IMR-90 (cell line): ENCODE measurements around the gene GPR33. TPM values are rescaled to one million over a fixed set of nuclear protein-coding genes. Genes with fewer than 3 reads are reported as not detected.
"Not testable (repeated sequence)": the region's sequence is repeated elsewhere in the genome, so short reads cannot be mapped to it uniquely, and the experiment has no call there.

Experiments
- ATAC-seq: fragments of 200-7000 bp; cut with Tn5 transposase; 2 replicates; pipeline ENCODE4 v1.9.1; 2020; ENCODE audit warnings: low read depth, mild to moderate bottlenecking, moderate library complexity
- BruUV-seq: library from RNA; stranded (reverse); fragments of 400-500 nt; replicated peaks from 2 replicates; lab custom pipeline; 2021; lab: Mats Ljungman, UMichigan
- CTCF ChIA-PET: fragments of 300-600 bp; formaldehyde crosslinking; extraction: SDS; loops from one replicate; lab custom pipeline; 2021; ENCODE audit warnings: antibody characterized with exemption; lab: Yijun Ruan, JAX
- POLR2A ChIA-PET: fragments of 300-600 bp; sonication (Branson Sonifier 250); formaldehyde crosslinking; loops from one replicate; lab custom pipeline; 2022; ENCODE audit warnings: antibody characterized with exemption; ENCODE audit not compliant: unreplicated experiment; lab: Charles Lee
- DNase-seq: peaks from one replicate; pipeline ENCODE4 v3.0.0; 2013
- H2AFZ ChIP-seq: replicated peaks from 2 replicates; pipeline ENCODE3; 2013; ENCODE audit warnings: low read length, mild to moderate bottlenecking; ENCODE audit not compliant: poor library complexity
- H2AK5ac ChIP-seq: 2 replicates; pipeline ENCODE4 v1.6.1; 2013; ENCODE audit warnings: low read depth, low read length, inconsistent platforms
- H2AK9ac ChIP-seq: replicated peaks from 2 replicates; pipeline ENCODE3; 2013; ENCODE audit warnings: mild to moderate bottlenecking, low read depth, low read length, moderate library complexity; ENCODE audit not compliant: poor library complexity
- H2BK120ac ChIP-seq: 2 replicates; pipeline ENCODE4 v1.6.1; 2013; ENCODE audit warnings: low read depth, low read length, inconsistent platforms
- H2BK15ac ChIP-seq: 3 replicates; pipeline ENCODE4 v1.6.1; 2013; ENCODE audit warnings: low read depth, low read length, inconsistent platforms
- H2BK20ac ChIP-seq: 2 replicates; pipeline ENCODE4 v1.6.1; 2013; ENCODE audit warnings: low read depth, mild to moderate bottlenecking, inconsistent platforms, low read length, moderate library complexity
- H2BK5ac ChIP-seq: 2 replicates; pipeline ENCODE4 v1.6.1; 2013; ENCODE audit warnings: mild to moderate bottlenecking, low read depth, low read length, inconsistent platforms; ENCODE audit not compliant: poor library complexity, severe bottlenecking
- H3K14ac ChIP-seq: replicated peaks from 2 replicates; pipeline ENCODE4 v1.6.1; 2013; ENCODE audit warnings: low read depth, low read length, inconsistent platforms
- H3K18ac ChIP-seq: 2 replicates; pipeline ENCODE4 v1.6.1; 2013; ENCODE audit warnings: low read depth, low read length, control low read depth
- H3K23ac ChIP-seq: 2 replicates; pipeline ENCODE4 v1.6.1; 2013; ENCODE audit warnings: low read depth, low read length, inconsistent platforms
- H3K27ac ChIP-seq: 2 replicates; pipeline ENCODE4 v1.5.1; 2013; ENCODE audit warnings: mild to moderate bottlenecking, control low read depth, low read length; ENCODE audit not compliant: insufficient read depth
- H3K27me3 ChIP-seq: 2 replicates; pipeline ENCODE4 v1.6.1; 2013; ENCODE audit warnings: low read length; ENCODE audit not compliant: control insufficient read depth, insufficient read depth
- H3K36me3 ChIP-seq: 2 replicates; pipeline ENCODE4 v1.6.1; 2013; ENCODE audit warnings: low read length, mixed read lengths; ENCODE audit not compliant: control insufficient read depth, insufficient read depth
- H3K4ac ChIP-seq: 2 replicates; pipeline ENCODE4 v1.6.1; 2013; ENCODE audit warnings: low read depth, low read length, inconsistent platforms
- H3K4me1 ChIP-seq: 2 replicates; pipeline ENCODE4 v1.6.1; 2013; ENCODE audit warnings: low read length, mixed read lengths; ENCODE audit not compliant: control insufficient read depth, insufficient read depth
- H3K4me2 ChIP-seq: 2 replicates; pipeline ENCODE4 v1.6.1; 2013; ENCODE audit warnings: low read depth, mild to moderate bottlenecking, control low read depth, low read length, moderate library complexity
- H3K4me3 ChIP-seq: 2 replicates; pipeline ENCODE4 v1.5.1; 2013; ENCODE audit warnings: low read depth, mild to moderate bottlenecking, control low read depth, low read length, moderate library complexity; ENCODE audit not compliant: insufficient read depth
- H3K56ac ChIP-seq: 2 replicates; pipeline ENCODE4 v1.6.1; 2013; ENCODE audit warnings: low read length, inconsistent platforms; ENCODE audit not compliant: insufficient read depth; ENCODE audit errors: extremely low read depth
- H3K79me1 ChIP-seq, 2 experiments: 2 replicates each; pipeline ENCODE4 v1.6.1; 2013; ENCODE audit warnings: low read length in 2 of 2, inconsistent platforms in 1 of 2, low read depth in 1 of 2
- H3K9ac ChIP-seq: 2 replicates; pipeline ENCODE4 v1.6.1; 2013; ENCODE audit warnings: low read depth, low read length, control low read depth
- H3K9me1 ChIP-seq: 2 replicates; pipeline ENCODE4 v1.6.1; 2013; ENCODE audit warnings: low read length, inconsistent platforms; ENCODE audit not compliant: insufficient read depth
- H3K9me3 ChIP-seq: 2 replicates; pipeline ENCODE4 v1.6.1; 2013; ENCODE audit warnings: low read length; ENCODE audit not compliant: control insufficient read depth, insufficient read depth
- H4K20me1 ChIP-seq: 2 replicates; pipeline ENCODE4 v1.6.1; 2013; ENCODE audit warnings: low read length, inconsistent platforms; ENCODE audit not compliant: insufficient read depth
- H4K5ac ChIP-seq: 2 replicates; pipeline ENCODE4 v1.6.1; 2013; ENCODE audit warnings: mild to moderate bottlenecking, low read depth, low read length, control low read depth
- H4K8ac ChIP-seq, 2 experiments: 2 replicates each; pipeline ENCODE4 v1.6.1; 2013; ENCODE audit warnings: low read depth in 2 of 2, low read length in 2 of 2, control low read depth in 1 of 2, inconsistent platforms in 1 of 2
- H4K91ac ChIP-seq: 2 replicates; pipeline ENCODE4 v1.6.1; 2013; ENCODE audit warnings: low read depth, low read length, inconsistent platforms; ENCODE audit not compliant: insufficient read depth
- WGBS, 2 experiments: methylation state at CpG; one replicate each; pipeline versions ENCODE4 v1.1.5 to v1.1.7; 2013; ENCODE audit warnings: missing lambda C conversion rate in 2 of 2; ENCODE audit not compliant: insufficient read length in 1 of 2; ENCODE audit errors: extremely low coverage in 2 of 2; 5-methylcytosine and 5-hydroxymethylcytosine counted together
- dilution Hi-C: fragments of 300-500 bp; cut with HindIII; formaldehyde crosslinking; loops from one replicate; pipeline ENCODE4 v1.14.3; 2018; ENCODE audit warnings: low sequenced_read_pairs; ENCODE audit not compliant: unreplicated experiment
- in situ Hi-C: fragments of 300-500 bp; cut with MboI; formaldehyde crosslinking; loops from 3 replicates; pipeline ENCODE4 v1.14.3; 2019; ENCODE audit warnings: low sequenced_read_pairs, inconsistent platforms, mixed read lengths
- intact Hi-C: fragments of 100-400 bp; cut with micrococcal nuclease; formaldehyde crosslinking; loops from 2 replicates; pipeline ENCODE4 v1.10.0; 2022
- polyA plus RNA-seq, 3 experiments: library from polyadenylated mRNA; depleted of rRNA; stranded (reverse); fragments of >200 nt; gene quantifications; 2 replicates each; pipeline ENCODE4 v1.2.3, GENCODE V29; 2012; ENCODE audit warnings: low replicate concordance in 1 of 3
- total RNA-seq: library from RNA; depleted of rRNA; stranded (reverse); fragments of >200 nt; gene quantifications from 2 replicates; pipeline ENCODE4 v1.2.3, GENCODE V29; 2012

The GPR33 gene
- total and polyA plus RNA-seq, 2 of the 4 experiments (the other 2 are of a cell fraction), result not detected

DNA sequence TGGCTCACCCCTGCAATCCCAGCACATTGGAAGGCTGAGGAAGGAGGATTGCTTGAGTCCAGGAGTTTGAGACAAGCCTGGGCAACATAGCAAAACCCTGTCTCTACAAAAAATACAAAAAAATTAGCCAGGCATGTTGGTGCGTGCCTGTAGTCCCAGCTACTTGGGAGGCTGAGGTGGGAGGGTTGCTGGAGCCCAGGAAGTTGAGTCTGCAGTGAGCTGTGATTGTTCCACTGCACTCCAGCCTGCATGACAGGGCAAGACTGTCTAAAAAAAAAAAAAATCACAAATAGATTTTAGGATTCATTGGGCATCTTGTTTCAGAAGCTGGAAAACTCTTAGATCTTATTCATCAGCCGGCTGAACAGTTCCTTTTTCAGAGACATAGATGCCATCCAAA, 25.4 kb downstream of the GPR33 start:
- DNase-seq, H2AK5ac ChIP-seq, H2BK5ac ChIP-seq, H3K79me1 ChIP-seq, H3K27me3 ChIP-seq, H4K91ac ChIP-seq, H3K36me3 ChIP-seq, H2BK120ac ChIP-seq, H2BK15ac ChIP-seq, H4K5ac ChIP-seq, H3K23ac ChIP-seq, in situ Hi-C loops, H3K18ac ChIP-seq, H3K4me2 ChIP-seq, BruUV-seq, H3K4ac ChIP-seq, H3K9me1 ChIP-seq, H4K8ac ChIP-seq, H3K56ac ChIP-seq, H3K4me1 ChIP-seq, dilution Hi-C loops, H4K20me1 ChIP-seq, H3K9me3 ChIP-seq, H3K9ac ChIP-seq, ATAC-seq, H3K4me3 ChIP-seq, H2AK9ac ChIP-seq, H3K27ac ChIP-seq, H3K14ac ChIP-seq, H2AFZ ChIP-seq, H2BK20ac ChIP-seq, intact Hi-C loops, POLR2A ChIA-PET: not testable (repeated sequence)
- CTCF ChIA-PET, result interaction anchor here (0.6 kb wide), 1 partner anchor 8 kb away, joined by 3 read pairs; no protein-coding TSS in a partner anchor
- no CpG with 5 or more reads among the region's 2 CpGs for WGBS, 2 experiments
